HG03439 (cell line): ENCODE measurements around the gene FAM117A.
"Not testable (repeated sequence)": the region's sequence is repeated elsewhere in the genome, so short reads cannot be mapped to it uniquely, and the experiment has no call there.

Experiments
- ATAC-seq: cut with Tn5 transposase; IDR thresholded peaks from one replicate; pipeline ENCODE4 v1.9.1; 2021; ENCODE audit warnings: mild to moderate bottlenecking, moderate library complexity; ENCODE audit not compliant: unreplicated experiment

The FAM117A gene

DNA sequence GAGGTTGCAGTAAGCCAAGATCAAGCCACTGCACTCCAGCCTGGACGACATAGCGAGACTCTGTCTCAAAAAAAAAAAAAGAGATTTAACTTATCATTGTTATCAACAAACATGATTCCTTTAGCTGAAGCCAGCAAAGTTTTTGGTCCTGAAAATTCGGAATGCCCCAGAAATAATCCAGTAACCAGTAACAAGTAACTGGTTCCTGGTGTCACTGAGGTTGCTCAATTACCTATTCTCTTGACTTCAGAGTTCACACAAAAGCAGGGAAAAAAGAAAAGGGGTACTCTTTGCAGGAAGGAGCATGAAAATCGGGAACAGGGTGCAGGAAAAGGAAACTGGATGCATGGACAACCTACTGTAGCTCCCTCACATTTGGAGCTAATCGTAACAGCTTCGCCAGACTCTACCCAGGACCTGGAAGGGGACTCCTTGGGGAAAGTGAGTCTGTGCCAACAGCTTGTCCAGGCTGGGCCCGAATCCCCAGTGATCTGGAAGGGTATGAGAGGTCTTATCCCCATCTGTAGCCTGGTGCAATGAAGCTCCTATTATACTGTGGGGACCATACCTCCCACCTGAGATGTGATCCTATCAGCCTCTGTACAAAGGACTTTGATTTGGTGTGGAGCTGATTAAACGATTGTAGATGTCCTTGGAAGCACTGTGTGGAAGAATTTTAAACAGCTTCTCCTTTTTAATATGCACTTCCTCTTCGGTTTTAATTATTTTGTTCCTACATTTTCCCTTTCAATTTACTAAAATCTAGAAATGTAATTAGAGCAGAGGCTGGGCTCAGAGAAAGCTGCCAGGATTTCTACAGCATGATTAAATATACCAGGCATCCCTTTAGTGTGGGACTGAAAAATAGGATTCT lies 82.6 kb downstream of the FAM117A start:
- no peak for ATAC-seq

DNA sequence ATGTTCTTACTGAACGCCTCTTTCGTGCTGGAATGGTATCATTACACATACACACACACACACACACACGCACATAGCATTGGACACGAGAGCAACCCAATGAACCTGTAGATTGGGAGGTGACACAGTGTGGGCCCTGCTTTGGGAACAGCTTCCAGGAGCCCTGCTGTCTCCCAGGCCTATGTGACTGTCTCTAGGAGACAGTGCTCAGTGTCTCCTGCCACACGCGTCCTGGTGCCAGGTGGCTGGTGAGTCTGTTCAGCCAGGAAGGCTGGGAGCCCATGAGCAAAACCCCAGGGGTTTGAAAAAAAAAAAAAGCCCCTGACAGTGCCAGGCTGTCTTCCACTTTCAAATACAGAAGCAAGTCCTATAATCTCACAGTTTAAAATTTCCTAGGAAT lies 83.6 kb downstream of the FAM117A start:
- ATAC-seq = no peak

DNA sequence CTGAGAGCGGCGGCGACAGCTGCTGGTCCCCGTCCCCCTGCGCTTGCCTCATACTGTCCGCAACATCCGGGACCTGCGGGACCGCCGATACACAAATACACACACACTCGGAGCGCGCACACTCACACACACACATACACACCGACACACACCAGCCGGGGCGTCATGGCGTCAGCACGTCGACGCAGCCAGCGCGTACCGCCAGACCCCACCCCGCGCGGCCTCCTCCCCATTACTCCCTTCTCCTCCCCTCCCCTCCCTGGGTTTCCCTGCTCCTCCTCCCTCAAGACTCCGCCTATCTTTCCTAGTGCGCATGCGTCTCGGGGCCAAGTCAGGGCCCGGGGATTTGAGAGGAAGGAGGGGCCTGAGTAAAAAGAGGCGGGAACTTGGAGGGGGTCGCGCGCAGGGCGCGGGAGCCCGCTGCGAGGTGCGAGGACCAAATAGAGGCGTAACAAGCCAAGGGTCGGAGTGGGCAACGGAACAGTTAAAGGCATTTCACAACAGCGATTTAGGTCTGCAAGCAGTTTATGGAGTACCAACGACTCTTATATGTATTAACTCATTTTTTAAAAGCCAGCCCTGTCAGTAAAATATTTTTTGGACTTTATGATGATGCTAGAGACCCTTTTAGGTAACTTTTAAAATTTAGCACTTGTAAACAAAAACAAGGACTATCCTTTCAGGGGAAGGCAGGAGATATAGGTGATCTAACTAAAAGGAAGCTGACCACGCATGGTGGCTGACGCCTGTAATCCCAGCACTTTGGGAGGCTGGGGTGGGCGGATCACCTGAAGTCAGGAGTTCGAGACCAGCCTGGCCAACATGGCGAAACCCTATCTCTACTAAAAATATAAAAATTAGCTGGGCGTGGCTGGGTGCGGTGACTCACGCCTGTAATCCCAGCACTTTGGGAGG lies 85.7 kb downstream of the FAM117A start, which contains the start of gene SPOP:
Gene SPOP (minus strand): TSS at position 165 of the 915 bp plus-strand sequence. CDS start 55,287 bp downstream, outside the sequence.
- peak; percentile 84 for ATAC-seq

DNA sequence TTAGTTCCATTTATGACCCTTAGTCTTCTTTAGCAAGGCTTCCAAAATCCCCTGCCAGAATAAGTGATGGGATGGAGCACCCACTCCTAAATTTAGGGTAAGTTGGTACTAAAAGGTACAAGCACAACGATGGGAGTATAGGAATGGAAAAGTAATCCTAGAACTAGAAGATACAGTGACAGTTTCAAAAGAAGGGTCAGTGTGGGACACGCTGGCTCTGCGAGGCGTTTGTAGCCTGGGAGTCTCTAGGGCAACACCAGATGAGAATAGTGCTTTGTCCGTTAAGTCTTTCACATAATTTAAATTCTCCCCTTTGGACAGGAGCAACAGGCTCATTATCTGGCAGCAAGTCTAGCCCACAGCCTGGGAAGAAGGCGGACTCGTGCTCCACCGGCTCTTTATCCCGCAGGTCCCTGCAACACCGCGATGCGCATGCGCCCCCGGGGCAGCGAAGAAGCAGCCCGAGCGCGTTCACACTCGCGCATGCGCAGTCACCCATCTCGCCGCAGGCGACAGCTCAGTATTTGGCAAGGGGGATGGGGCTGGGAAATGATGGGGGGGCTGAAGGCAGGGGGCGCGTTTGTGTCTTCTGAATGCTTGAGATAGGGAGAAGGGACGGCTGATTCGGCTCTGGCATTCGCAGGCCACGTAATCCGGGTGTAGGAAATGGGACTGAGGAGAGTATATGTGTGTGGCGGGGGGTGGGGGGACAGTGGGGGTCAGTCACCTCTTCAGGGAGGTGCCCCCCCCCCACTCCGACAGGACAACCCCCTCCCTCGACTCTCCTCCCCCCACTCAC lies 86.6 kb downstream of the FAM117A start:
- peak; percentile 52 for ATAC-seq

DNA sequence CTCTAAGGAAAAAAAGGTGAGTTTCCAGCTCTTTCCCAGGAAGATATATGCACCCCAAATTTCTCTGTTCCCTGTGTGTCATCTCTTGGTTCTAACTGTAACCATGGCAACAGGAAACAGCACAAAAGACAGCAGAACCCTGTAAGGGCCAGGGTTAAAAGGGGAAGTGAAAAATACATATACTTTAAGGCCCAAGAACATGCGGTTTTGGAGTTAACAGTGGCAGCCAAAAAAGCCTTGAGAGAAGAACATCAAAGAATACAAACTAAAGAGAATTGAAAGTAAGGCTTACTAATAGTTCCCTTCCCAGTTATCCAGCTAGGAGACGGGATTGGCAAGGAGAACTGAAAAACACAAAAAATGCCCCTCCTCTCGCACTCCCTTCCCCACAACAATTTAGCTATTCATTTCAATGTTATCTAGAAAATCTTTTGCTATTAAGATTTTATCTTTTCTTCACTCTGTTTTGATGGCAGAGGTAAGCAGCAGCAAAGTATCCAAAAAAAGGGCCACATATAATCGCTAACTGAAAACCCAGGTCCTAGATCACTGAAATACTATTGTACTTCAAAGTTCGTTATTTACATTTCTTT lies 87.6 kb downstream of the FAM117A start:
- ATAC-seq = peak; percentile 53

DNA sequence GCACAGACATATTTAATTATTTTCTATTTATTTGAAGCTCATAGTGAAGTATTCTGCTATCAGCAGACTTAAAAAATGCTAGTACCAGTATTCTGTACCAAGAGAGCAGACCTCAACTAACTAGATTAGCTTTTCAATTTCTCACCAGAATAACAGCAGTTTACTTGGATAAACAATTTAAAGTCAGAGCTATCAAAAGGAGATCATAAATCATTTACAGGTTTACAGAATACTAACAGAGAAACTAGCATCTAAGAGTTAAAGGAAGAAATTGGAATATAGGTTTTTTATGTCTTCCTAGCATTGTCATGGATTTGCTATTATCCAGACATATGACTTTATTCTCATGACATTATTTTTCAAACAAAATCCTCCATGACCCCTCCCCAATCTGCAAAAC lies 89.4 kb downstream of the FAM117A start:
- no peak for ATAC-seq

DNA sequence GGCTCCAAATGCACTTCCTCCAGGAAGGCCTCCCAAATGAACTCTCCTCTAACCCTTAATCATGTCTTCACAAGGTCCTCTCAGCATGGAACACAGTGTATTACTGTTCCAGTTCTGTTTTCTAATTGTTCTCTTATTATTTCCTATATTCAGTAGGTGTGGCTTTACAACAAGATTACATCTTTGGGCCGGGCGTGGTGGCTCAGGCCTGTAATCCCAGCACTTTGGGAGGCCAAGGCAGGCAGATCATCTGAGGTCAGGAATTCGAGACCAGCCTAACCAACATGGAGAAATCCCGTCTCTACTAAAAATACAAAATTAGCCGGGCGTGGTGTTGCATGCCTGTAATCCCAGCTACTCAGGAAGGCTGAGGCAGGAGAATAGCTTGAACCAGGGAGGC lies 90.3 kb downstream of the FAM117A start:
- ATAC-seq = not testable (repeated sequence)

DNA sequence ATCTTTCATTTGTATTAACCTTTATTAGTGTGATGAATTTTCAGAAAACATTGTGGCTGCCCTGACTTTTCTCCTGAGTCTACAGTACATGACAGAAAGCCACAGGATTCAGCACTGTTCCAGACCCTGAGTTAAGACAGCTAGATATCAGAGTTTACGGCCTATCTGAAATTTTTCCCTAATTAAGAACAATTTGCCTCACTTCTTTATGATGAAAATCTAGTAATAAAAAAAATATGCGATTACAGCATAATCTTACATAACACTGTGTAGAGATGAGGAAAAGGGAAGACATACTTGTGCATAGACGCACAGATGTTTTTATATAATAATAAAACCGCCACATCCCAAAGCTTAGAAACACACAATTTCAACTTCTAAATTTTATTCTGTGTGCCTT lies 93.3 kb downstream of the FAM117A start:
- ATAC-seq = no peak

DNA sequence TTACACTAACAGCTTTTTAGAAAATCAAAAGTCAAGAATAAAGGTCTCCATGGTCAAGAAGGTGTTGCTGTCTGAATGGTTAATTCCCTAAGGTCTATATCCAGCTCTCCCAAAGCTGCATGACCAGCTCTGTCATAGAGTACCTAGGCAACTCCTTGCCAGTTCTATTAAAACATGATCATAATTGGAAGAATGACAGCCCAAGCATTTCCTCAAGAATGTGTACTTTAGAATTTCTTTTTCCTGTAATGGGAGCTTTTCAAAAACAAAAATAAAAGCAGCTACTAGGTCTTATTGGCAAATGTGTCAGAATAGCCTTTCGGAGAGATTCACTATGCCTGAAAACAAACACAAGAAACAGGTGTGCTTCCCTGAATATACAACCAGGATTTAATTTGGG lies 93.9 kb downstream of the FAM117A start:
- no peak for ATAC-seq

DNA sequence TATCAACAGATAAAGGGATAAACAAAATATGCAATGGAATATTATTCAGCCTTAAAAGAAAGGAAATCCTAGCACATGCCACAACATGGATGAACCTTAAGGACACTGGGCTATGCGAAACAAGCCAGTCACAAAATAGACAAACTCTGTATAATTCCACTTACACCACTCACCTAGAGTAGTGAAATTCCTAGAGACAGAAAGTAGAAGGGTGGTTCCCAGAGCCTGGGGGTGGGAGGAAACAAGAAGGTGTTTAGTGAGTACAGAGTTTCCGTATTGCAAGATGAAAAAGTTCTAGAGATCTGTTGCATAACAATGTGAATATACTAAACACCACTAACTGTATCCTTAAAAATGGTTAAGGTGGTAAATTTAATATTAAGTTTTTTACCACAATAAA lies 96.1 kb downstream of the FAM117A start:
- ATAC-seq = no peak

DNA sequence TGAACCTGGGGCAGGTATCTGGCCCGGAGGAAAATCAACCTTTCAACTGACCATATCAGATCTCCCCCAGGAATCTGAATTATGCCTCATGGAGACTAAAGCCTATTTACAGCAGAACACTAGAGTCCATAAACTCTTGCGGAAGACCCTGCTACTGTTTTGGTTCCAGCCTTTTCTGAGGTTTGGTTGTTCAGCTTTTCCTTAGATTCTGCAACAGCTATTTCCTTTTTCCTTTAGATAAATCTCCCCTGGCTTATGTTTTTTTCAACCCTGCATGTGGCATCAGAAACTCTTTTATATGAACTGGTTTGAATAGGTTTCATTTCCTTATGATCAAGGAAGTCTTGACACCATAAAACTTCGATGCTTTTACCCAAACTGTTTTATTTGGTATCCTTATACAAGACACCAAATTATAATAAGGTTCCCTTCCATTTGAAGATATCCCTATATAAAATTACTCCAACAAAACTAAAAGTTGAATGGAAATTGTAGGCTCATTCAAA lies 99.2 kb downstream of the FAM117A start:
- no peak for ATAC-seq
